Activated naive CD4-positive, alpha-beta T cell treated with anti-CD3 and anti-CD28 coated beads, Interleukin-2, amount 50 U/mL, for 72 hours (primary cell): ENCODE results near the gene PYROXD2. TPM values are rescaled to one million over a fixed set of nuclear protein-coding genes. Genes with fewer than 3 reads are reported as not detected.

Experiments
- ATAC-seq, 2 donors: fragments of 150-1000 bp; cut with Tn5 transposase; 2 replicates each; pipeline ENCODE4 v1.10.0; 2021; ENCODE audit warnings: mild to moderate bottlenecking in 2 of 2, moderate library complexity in 2 of 2
- DNase-seq, 2 donors: peaks; one replicate each; pipeline ENCODE4 v3.0.0; 2021 to 2022; ENCODE audit warnings: low spot score in 2 of 2
- H3K27ac Mint-ChIP-seq, 2 donors: one replicate each; pipeline ENCODE4 v1.8.0; 2022; ENCODE audit warnings: mild to moderate bottlenecking in 2 of 2, mixed read lengths in 2 of 2
- H3K36me3 Mint-ChIP-seq, 2 donors: one replicate each; pipeline ENCODE4 v1.8.0; 2022; ENCODE audit warnings: mixed read lengths in 2 of 2
- H3K9me3 Mint-ChIP-seq, 2 donors: one replicate each; pipeline ENCODE4 v1.8.0; 2022; ENCODE audit warnings: mixed read lengths in 2 of 2
- total RNA-seq, 2 donors: library from RNA; stranded (reverse); gene quantifications; one replicate each; pipeline ENCODE4 v1.2.3, GENCODE V29; 2022

PYROXD2 gene
- total RNA-seq, 2 donors from 2014 or later: 2.3 to 7.0 TPM

GRCh38 chr10:98445200-98445812, 30.3 kb upstream of the PYROXD2 start:
- H3K36me3 Mint-ChIP-seq: peaks cover 27 to 30% of the 10 kb centered on the region in 2 donors
- DNase-seq (no peak), ATAC-seq (no peak)
- peaks cover 0 to 3% of the 10 kb centered on the region in 2 donors for H3K9me3 Mint-ChIP-seq
- peak overlapping the region; percentile 74 to 92 for H3K27ac Mint-ChIP-seq

GRCh38 chr10:98444314-98445006, 29.5 kb upstream of the PYROXD2 start:
- Mint-ChIP-seq H3K27ac (peak overlapping the region; percentile 74 to 92), H3K9me3 (peaks cover 3 to 4% of the 10 kb centered on the region in 2 donors), H3K36me3 (peaks cover 34 to 36% of the 10 kb centered on the region in 2 donors)
- no peak for DNase-seq
- no peak for ATAC-seq

GRCh38 chr10:98438715-98439114, 23.7 kb upstream of the PYROXD2 start:
- H3K27ac Mint-ChIP-seq: no peak overlapping the region
- H3K9me3 Mint-ChIP-seq: peaks cover 0 to 4% of the 10 kb centered on the region in 2 donors
- no peak for DNase-seq
- ATAC-seq: no peak
- peaks cover 45 to 50% of the 10 kb centered on the region in 2 donors for H3K36me3 Mint-ChIP-seq

GRCh38 chr10:98436704-98437103, 21.7 kb upstream of the PYROXD2 start:
- DNase-seq (no peak), ATAC-seq (no peak)
- Mint-ChIP-seq H3K27ac (no peak overlapping the region), H3K36me3 (peaks cover 38 to 51% of the 10 kb centered on the region in 2 donors), H3K9me3 (peaks cover 0 to 8% of the 10 kb centered on the region in 2 donors)

- H3K36me3 Mint-ChIP-seq: peaks cover 49 to 53% of the 10 kb centered on the region in 2 donors
- no peak for DNase-seq
- H3K9me3 Mint-ChIP-seq: peaks cover 0 to 8% of the 10 kb centered on the region in 2 donors
- H3K27ac Mint-ChIP-seq: no peak overlapping the region
- no peak for ATAC-seq
Observed at GRCh38 chr10:98435178-98435577, 20.2 kb upstream of the PYROXD2 start.

GRCh38 chr10:98433881-98434732, 19.1 kb upstream of the PYROXD2 start:
- ATAC-seq (no peak), DNase-seq (peak in 1 of 2 donors; percentile 34)
- H3K9me3 Mint-ChIP-seq: peaks cover 0 to 4% of the 10 kb centered on the region in 2 donors
- peaks cover 41 to 47% of the 10 kb centered on the region in 2 donors for H3K36me3 Mint-ChIP-seq
- H3K27ac Mint-ChIP-seq: no peak overlapping the region

- ATAC-seq: no peak
- peaks cover 0 to 4% of the 10 kb centered on the region in 2 donors for H3K9me3 Mint-ChIP-seq
- DNase-seq: no peak
Observed at GRCh38 chr10:98433371-98433770, 18.4 kb upstream of the PYROXD2 start.

GRCh38 chr10:98432330-98432729, 17.3 kb upstream of the PYROXD2 start:
- peaks cover 40 to 47% of the 10 kb centered on the region in 2 donors for H3K36me3 Mint-ChIP-seq
- no peak overlapping the region for H3K27ac Mint-ChIP-seq
- DNase-seq: no peak
- peaks cover 0 to 4% of the 10 kb centered on the region in 2 donors for H3K9me3 Mint-ChIP-seq
- no peak for ATAC-seq

More at GRCh38 chr10:98433371-98433770, 18.4 kb upstream of the PYROXD2 start:
- H3K36me3 Mint-ChIP-seq: peaks cover 40 to 47% of the 10 kb centered on the region in 2 donors
- no peak overlapping the region for H3K27ac Mint-ChIP-seq

GRCh38 chr10:98431016-98431415, 16.0 kb upstream of the PYROXD2 start:
- Mint-ChIP-seq H3K36me3 (peaks cover 35 to 47% of the 10 kb centered on the region in 2 donors), H3K27ac (peak overlapping the region in 1 of 2 donors; percentile 11), H3K9me3 (peaks cover 0 to 4% of the 10 kb centered on the region in 2 donors)
- ATAC-seq (no peak), DNase-seq (peak in 1 of 2 donors; percentile 38)

GRCh38 chr10:98430427-98430826, 15.4 kb upstream of the PYROXD2 start:
- DNase-seq (no peak), ATAC-seq (no peak)
- Mint-ChIP-seq H3K27ac (no peak overlapping the region), H3K36me3 (peaks cover 31 to 43% of the 10 kb centered on the region in 2 donors), H3K9me3 (peaks cover 0 to 4% of the 10 kb centered on the region in 2 donors)

- peak in 1 of 2 donors; percentile 14 for DNase-seq
- ATAC-seq: no peak
- peaks cover 23 to 35% of the 10 kb centered on the region in 2 donors for H3K36me3 Mint-ChIP-seq
- H3K9me3 Mint-ChIP-seq: peaks cover 0 to 4% of the 10 kb centered on the region in 2 donors
- H3K27ac Mint-ChIP-seq: no peak overlapping the region
Observed at GRCh38 chr10:98429320-98430072, 14.5 kb upstream of the PYROXD2 start.

- ATAC-seq (no peak), DNase-seq (peak in 1 of 2 donors; percentile 39)
- Mint-ChIP-seq H3K27ac (no peak overlapping the region), H3K36me3 (peaks cover 14 to 15% of the 10 kb centered on the region in 2 donors), H3K9me3 (no peaks in the 10 kb centered on the region)
Observed at GRCh38 chr10:98427011-98427515, 12.1 kb upstream of the PYROXD2 start.

- Mint-ChIP-seq H3K27ac (peak overlapping the region in 1 of 2 donors; percentile 39), H3K9me3 (no peaks in the 10 kb centered on the region), H3K36me3 (peaks cover 4 to 8% of the 10 kb centered on the region in 2 donors)
- peak; percentile 55 to 58 for DNase-seq
- ATAC-seq: peak; percentile 72 to 79
Observed at GRCh38 chr10:98425511-98426352, 10.8 kb upstream of the PYROXD2 start.

- Mint-ChIP-seq H3K9me3 (no peaks in the 10 kb centered on the region), H3K27ac (peak overlapping the region in 1 of 2 donors; percentile 39), H3K36me3 (no peaks in the 10 kb centered on the region)
- DNase-seq (peak in 1 of 2 donors; percentile 50), ATAC-seq (no peak)
Observed at GRCh38 chr10:98424295-98425254, 9.6 kb upstream of the PYROXD2 start.
